Mesenteric fat pad (tissue), 1 donor: ENCODE measurements around the gene ERRFI1. TPM values are rescaled to one million over a fixed set of nuclear protein-coding genes. Genes with fewer than 3 reads are reported as not detected.
"Not testable (repeated sequence)": the region's sequence is repeated elsewhere in the genome, so short reads cannot be mapped to it uniquely, and the experiment has no call there.

Experiments used
- DNase-seq: peaks from one replicate; pipeline ENCODE4 v3.0.0-alpha.2; 2020; ENCODE audit warnings: low spot score
- total RNA-seq: library from RNA; stranded (reverse); fragmentation: NEBNext Ultra II Directional; extraction: Animal tissue kit (Norgen Biotek cat#: 25700); gene quantifications from one replicate; pipeline ENCODE4 v1.2.1, GENCODE V29; 2021
- donor health status: DM: yes; HTN: yes; CAD: no.

The ERRFI1 gene
- total RNA-seq, 1 donor from 2014 or later = 100 TPM

GRCh38 chr1:7975212-7975865, 50.8 kb downstream of the ERRFI1 start:
- DNase-seq = no peak

- DNase-seq = no peak
Measured at GRCh38 chr1:7973086-7973485, 53.0 kb downstream of the ERRFI1 start.

- no peak for DNase-seq
Measured at GRCh38 chr1:7972285-7972684, 53.8 kb downstream of the ERRFI1 start.

- DNase-seq = no peak
Measured at GRCh38 chr1:7971024-7971423, 55.1 kb downstream of the ERRFI1 start.

GRCh38 chr1:7970246-7970645, 55.9 kb downstream of the ERRFI1 start:
- DNase-seq = no peak

- no peak for DNase-seq
Measured at GRCh38 chr1:7967651-7968050, 58.5 kb downstream of the ERRFI1 start.

GRCh38 chr1:7967196-7967595, 58.9 kb downstream of the ERRFI1 start:
- no peak for DNase-seq

GRCh38 chr1:7964476-7964875, 61.6 kb downstream of the ERRFI1 start:
- no peak for DNase-seq

- not testable (repeated sequence) for DNase-seq
Measured at GRCh38 chr1:7963841-7964240, 62.3 kb downstream of the ERRFI1 start.

- DNase-seq = not testable (repeated sequence)
Measured at GRCh38 chr1:7963378-7963730, 62.8 kb downstream of the ERRFI1 start.

- DNase-seq = no peak
Measured at GRCh38 chr1:7962636-7963377, 63.3 kb downstream of the ERRFI1 start.

- DNase-seq = no peak
Measured at GRCh38 chr1:7962014-7962335, 64.1 kb downstream of the ERRFI1 start.

Other genes starting within 250 kb of the ERRFI1 start
- gene PER3, start 242.0 kb downstream of the ERRFI1 start, total RNA-seq = 7.4 TPM
- not detected for gene UTS2, start 173.2 kb downstream of the ERRFI1 start, total RNA-seq
- not detected for gene TNFRSF9, start 85.5 kb downstream of the ERRFI1 start, total RNA-seq
- gene PARK7, start 64.6 kb downstream of the ERRFI1 start, total RNA-seq = 295 TPM